ENCODE data around the gene BMP6. TPM values are rescaled to one million over a fixed set of nuclear protein-coding genes. Genes with fewer than 3 reads are reported as not detected.

Gene BMP6
- 6.8 TPM for polyA plus RNA-seq (ENCODE audit: insufficient read length)
- long read RNA-seq, donor 1: 0 reads
- long read RNA-seq, donor 2, partial matches to known transcripts: 49 of 51 reads
- long read RNA-seq, donor 2, other reads (novel, unspliced or antisense): 0 of 51 reads
- long read RNA-seq, donor 3, partial matches to known transcripts: 0 of 3 reads
- long read RNA-seq, donor 3, other reads (novel, unspliced or antisense): 0 of 3 reads
- long read RNA-seq, donor 4: 0 reads
- long read RNA-seq, donor 5, partial matches to known transcripts: 0 of 2 reads
- long read RNA-seq, donor 5, other reads (novel, unspliced or antisense): 0 of 2 reads
- long read RNA-seq, donor 6: 0 reads
- long read RNA-seq, donor 7: 0 reads
- long read RNA-seq, donor 8, partial matches to known transcripts: 0 of 1 reads
- long read RNA-seq, donor 8, other reads (novel, unspliced or antisense): 0 of 1 reads

GRCh38 chr6:7725849-7726415 lies at the start of gene BMP6:
Gene BMP6 (plus strand): TSS chr6:7726099. CDS start chr6:7726956, 857 bp downstream.
- peak; percentile 88 for DNase-seq

- no peak for DNase-seq
Measured at GRCh38 chr6:7677229-7677628, 48.7 kb upstream of the BMP6 start.

- no peak for DNase-seq
Measured at GRCh38 chr6:7680393-7681075, 45.4 kb upstream of the BMP6 start.

- no peak for DNase-seq
Measured at GRCh38 chr6:7681449-7681848, 44.5 kb upstream of the BMP6 start.

- no peak for DNase-seq
Measured at GRCh38 chr6:7684076-7684475, 41.8 kb upstream of the BMP6 start.

GRCh38 chr6:7684843-7685242 lies 41.1 kb upstream of the BMP6 start:
- no peak for DNase-seq

GRCh38 chr6:7685276-7685675 lies 40.6 kb upstream of the BMP6 start:
- DNase-seq: no peak

- DNase-seq: no peak
Measured at GRCh38 chr6:7687145-7688111, 38.5 kb upstream of the BMP6 start.

- no peak for DNase-seq
Measured at GRCh38 chr6:7691021-7691420, 34.9 kb upstream of the BMP6 start.

- no peak for DNase-seq
Measured at GRCh38 chr6:7691675-7692452, 34.0 kb upstream of the BMP6 start.

GRCh38 chr6:7692453-7692784 lies 33.5 kb upstream of the BMP6 start:
- DNase-seq: no peak

- DNase-seq: no peak
Measured at GRCh38 chr6:7693827-7694226, 32.1 kb upstream of the BMP6 start.

- DNase-seq: no peak
Measured at GRCh38 chr6:7696061-7696460, 29.8 kb upstream of the BMP6 start.

- DNase-seq: no peak
Measured at GRCh38 chr6:7697432-7697819, 28.5 kb upstream of the BMP6 start.

- no peak for DNase-seq
Measured at GRCh38 chr6:7697820-7698623, 27.9 kb upstream of the BMP6 start.

GRCh38 chr6:7701212-7701834 lies 24.6 kb upstream of the BMP6 start:
- DNase-seq: no peak

GRCh38 chr6:7703148-7703680 lies 22.7 kb upstream of the BMP6 start:
- DNase-seq: no peak

GRCh38 chr6:7705483-7705882 lies 20.4 kb upstream of the BMP6 start:
- no peak for DNase-seq

GRCh38 chr6:7706269-7706668 lies 19.6 kb upstream of the BMP6 start:
- DNase-seq: no peak

GRCh38 chr6:7707787-7708186 lies 18.1 kb upstream of the BMP6 start:
- no peak for DNase-seq
